ENCODE data around the gene ANP32B. TPM values are rescaled to one million over a fixed set of nuclear protein-coding genes. Genes with fewer than 3 reads are reported as not detected.

The ANP32B gene
- total RNA-seq, 2 experiments from 2014 or later: 178 to 192 TPM

- Mint-ChIP-seq H3K36me3 (ENCODE audit: low read depth) (peaks cover 26% of the 10 kb centered on the region), H3K4me3 (peak overlapping the region; percentile 76), H3K27ac (peak overlapping the region; percentile 97), H3K9me3 (no peaks in the 10 kb centered on the region), H3K27me3 (no peaks in the 10 kb centered on the region), H3K4me1 (ENCODE audit: low read depth) (peaks cover 87% of the 10 kb centered on the region)
- no peak overlapping the region for H3K4me3 ChIP-seq (ENCODE audit: low read length)
- TF ChIP-seq CTCF (IDR thresholded peaks at IDR 0.05): no peak
- CTCF ChIA-PET: interaction anchor here (1.1 to 2.8 kb wide), 2 partner anchors 8 to 101 kb away, joined by 3 to 15 read pairs; partner anchors contain the start of gene ANP32B
- ATAC-seq (ENCODE audit: poor library complexity): no peak
- POLR2A ChIA-PET: interaction anchor here (0.8 to 2.3 kb wide), 2 partner anchors 9 to 69 kb away, joined by 3 to 12 read pairs; partner anchors contain the start of gene ANP32B
- no peak for DNase-seq
- H3K9me3 ChIP-seq (ENCODE audit: control insufficient read depth in 1 of 2, insufficient read depth in 1 of 2, low read length in 2 of 2): no peaks in the 10 kb centered on the region
- H3K4me1 ChIP-seq (ENCODE audit: insufficient read depth, low read length): peaks cover 48% of the 10 kb centered on the region
- no peak overlapping the region for H3K27ac ChIP-seq (ENCODE audit: low read depth in 1 of 2, low read length in 2 of 2)
- no peaks in the 10 kb centered on the region for H3K27me3 ChIP-seq (ENCODE audit: control insufficient read depth in 1 of 2, insufficient read depth in 2 of 2, low read length in 2 of 2)
- peaks cover 26% of the 10 kb centered on the region for H3K36me3 ChIP-seq (ENCODE audit: insufficient read depth, low read length)
- intact Hi-C loops (cut with DNase I, micrococcal nuclease): loop anchor here in 1 of 2 experiments (10.0 kb wide), 1 partner anchor 1237 kb away; no protein-coding TSS in a partner anchor
Measured at GRCh38 chr9:97991818-97992217, 8.7 kb downstream of the ANP32B start.

- intact Hi-C loops (cut with DNase I, micrococcal nuclease): loop anchor here in 1 of 2 experiments (10.0 kb wide), 1 partner anchor 1237 kb away; no protein-coding TSS in a partner anchor
- TF ChIP-seq CTCF (IDR thresholded peaks at IDR 0.05): no peak
- peak overlapping the region; percentile 76 for H3K4me3 Mint-ChIP-seq
Measured at GRCh38 chr9:97992219-97992618, 9.1 kb downstream of the ANP32B start.

GRCh38 chr9:97993000-97993399 lies 9.9 kb downstream of the ANP32B start:
- POLR2A ChIA-PET: interaction anchor here (2.3 kb wide), 1 partner anchor 10 kb away, joined by 12 read pairs; the partner anchor contains the start of gene ANP32B
- peak overlapping the region; percentile 12 for H3K4me3 Mint-ChIP-seq
- intact Hi-C loops (cut with DNase I, micrococcal nuclease): loop anchor here in 1 of 2 experiments (10.0 kb wide), 1 partner anchor 1238 kb away; no protein-coding TSS in a partner anchor
- H3K9me3 Mint-ChIP-seq: no peaks in the 10 kb centered on the region
- CTCF ChIA-PET: interaction anchor here (1.0 to 2.8 kb wide), 4 partner anchors 10 to 103 kb away, joined by 3 to 15 read pairs (median 4); partner anchors contain the start of gene ANP32B
- H3K27me3 Mint-ChIP-seq: no peaks in the 10 kb centered on the region
- peaks cover 86% of the 10 kb centered on the region for H3K4me1 Mint-ChIP-seq (ENCODE audit: low read depth)
- peaks cover 38% of the 10 kb centered on the region for H3K36me3 ChIP-seq (ENCODE audit: insufficient read depth, low read length)
- TF ChIP-seq CTCF (IDR thresholded peaks at IDR 0.05): no peak
- peaks cover 38% of the 10 kb centered on the region for H3K36me3 Mint-ChIP-seq (ENCODE audit: low read depth)
- H3K27ac Mint-ChIP-seq: peak overlapping the region; percentile 97
- peak in 3 of 14 experiments; percentile 36 to 45 (median 40) for DNase-seq
- no peak overlapping the region for H3K27ac ChIP-seq (ENCODE audit: low read depth in 1 of 2, low read length in 2 of 2)
- ATAC-seq (ENCODE audit: poor library complexity): peak; percentile 82
- H3K9me3 ChIP-seq (ENCODE audit: control insufficient read depth in 1 of 2, insufficient read depth in 1 of 2, low read length in 2 of 2): no peaks in the 10 kb centered on the region
- no peak overlapping the region for H3K4me3 ChIP-seq (ENCODE audit: low read length)
- no peaks in the 10 kb centered on the region for H3K27me3 ChIP-seq (ENCODE audit: control insufficient read depth in 1 of 2, insufficient read depth in 2 of 2, low read length in 2 of 2)
- peaks cover 44% of the 10 kb centered on the region for H3K4me1 ChIP-seq (ENCODE audit: insufficient read depth, low read length)

More at GRCh38 chr9:97992219-97992618, 9.1 kb downstream of the ANP32B start:
- Histone ChIP-seq H3K36me3 (ENCODE audit: insufficient read depth, low read length) (peaks cover 30% of the 10 kb centered on the region), H3K4me3 (ENCODE audit: low read length) (no peak overlapping the region), H3K27me3 (ENCODE audit: control insufficient read depth in 1 of 2, insufficient read depth in 2 of 2, low read length in 2 of 2) (no peaks in the 10 kb centered on the region), H3K27ac (ENCODE audit: low read depth in 1 of 2, low read length in 2 of 2) (no peak overlapping the region), H3K9me3 (ENCODE audit: control insufficient read depth in 1 of 2, insufficient read depth in 1 of 2, low read length in 2 of 2) (no peaks in the 10 kb centered on the region), H3K4me1 (ENCODE audit: insufficient read depth, low read length) (peaks cover 48% of the 10 kb centered on the region)
- H3K36me3 Mint-ChIP-seq (ENCODE audit: low read depth): peaks cover 30% of the 10 kb centered on the region
- no peak for ATAC-seq (ENCODE audit: poor library complexity)
- no peaks in the 10 kb centered on the region for H3K27me3 Mint-ChIP-seq
- no peak for DNase-seq
- H3K9me3 Mint-ChIP-seq: no peaks in the 10 kb centered on the region
- CTCF ChIA-PET: interaction anchor here (1.1 to 2.8 kb wide), 3 partner anchors 9 to 102 kb away, joined by 3 to 15 read pairs (median 6); partner anchors contain the start of gene ANP32B
- POLR2A ChIA-PET: interaction anchor here (0.8 to 2.3 kb wide), 2 partner anchors 9 to 70 kb away, joined by 3 to 12 read pairs; partner anchors contain the start of gene ANP32B
- H3K4me1 Mint-ChIP-seq (ENCODE audit: low read depth): peaks cover 87% of the 10 kb centered on the region
- peak overlapping the region; percentile 97 for H3K27ac Mint-ChIP-seq
